GM12878 (cell line): ENCODE measurements around the gene HOXB6. TPM values are rescaled to one million over a fixed set of nuclear protein-coding genes. Genes with fewer than 3 reads are reported as not detected.

ENCODE experiments used
- CBFB ChIP-seq: IDR thresholded peaks from 2 replicates; pipeline ENCODE4 v1.6.1; 2016; ENCODE audit warnings: antibody characterized with exemption, low read depth
- CHD2 ChIP-seq: IDR thresholded peaks from 2 replicates; pipeline ENCODE4 v1.6.1; 2011; ENCODE audit warnings: low read depth, low read length, improper control_type of control experiment, borderline replicate concordance
- DPF2 ChIP-seq: fragments of 450-650 bp; IDR thresholded peaks from 2 replicates; pipeline ENCODE4 v1.6.1; 2017; ENCODE audit warnings: mild to moderate bottlenecking
- HSF1 ChIP-seq: fragments of 150-350 bp; IDR thresholded peaks from 2 replicates; pipeline ENCODE4 v1.6.1; 2014; ENCODE audit warnings: mild to moderate bottlenecking, low read depth, low read length
- KDM1A ChIP-seq: fragments of 200-600 bp; sonication (generic); IDR thresholded peaks from 2 replicates; pipeline ENCODE4 v1.6.1; 2016; ENCODE audit warnings: borderline replicate concordance
- MEF2A ChIP-seq: IDR thresholded peaks from 2 replicates; pipeline ENCODE4 v1.6.1; 2011; ENCODE audit warnings: low read depth, mild to moderate bottlenecking, low read length, moderate library complexity; ENCODE audit not compliant: insufficient read depth
- MLLT1 ChIP-seq: fragments of 450-650 bp; IDR thresholded peaks from 2 replicates; pipeline ENCODE4 v1.6.1; 2016; ENCODE audit warnings: mild to moderate bottlenecking
- MYB ChIP-seq: fragments of 150-350 bp; IDR thresholded peaks from 2 replicates; pipeline ENCODE4 v1.6.1; 2014; ENCODE audit warnings: mild to moderate bottlenecking, low read depth, low read length, borderline replicate concordance
- NFIC ChIP-seq: IDR thresholded peaks from 2 replicates; pipeline ENCODE4 v1.6.1; 2012; ENCODE audit warnings: low read depth, mild to moderate bottlenecking, inconsistent platforms, low read length, moderate library complexity
- PAX8 ChIP-seq: fragments of 450-650 bp; IDR thresholded peaks from 2 replicates; pipeline ENCODE4 v1.6.1; 2017; ENCODE audit warnings: mild to moderate bottlenecking, moderate library complexity
- POLR2AphosphoS2 ChIP-seq: IDR thresholded peaks from 2 replicates; pipeline ENCODE4 v1.6.1; 2011; ENCODE audit warnings: low read depth, mild to moderate bottlenecking, low read length, improper control_type of control experiment, moderate library complexity
- RBBP5 ChIP-seq: fragments of 200-600 bp; sonication (generic); conservative IDR thresholded peaks from 2 replicates; pipeline ENCODE4 v1.6.1; 2016
- SUPT20H ChIP-seq: IDR thresholded peaks from 2 replicates; pipeline ENCODE4 v1.6.1; 2011; ENCODE audit warnings: low read depth, mild to moderate bottlenecking, low read length, moderate library complexity, borderline replicate concordance; ENCODE audit not compliant: control insufficient read depth
- SUZ12 ChIP-seq: fragments of 200-600 bp; sonication (generic); IDR thresholded peaks from one replicate; pipeline ENCODE4 v1.6.1; 2018; ENCODE audit warnings: antibody characterized with exemption, mild to moderate bottlenecking; ENCODE audit not compliant: unreplicated experiment
- TAF1 ChIP-seq: IDR thresholded peaks from 2 replicates; pipeline ENCODE4 v1.6.1; 2011; ENCODE audit warnings: mild to moderate bottlenecking, low read depth, low read length, borderline replicate concordance
- WRNIP1 ChIP-seq: IDR thresholded peaks from 2 replicates; pipeline ENCODE4 v1.6.1; 2011; ENCODE audit warnings: low read depth, low read length, improper control_type of control experiment, borderline replicate concordance
- YBX1 ChIP-seq: fragments of 450-650 bp; IDR thresholded peaks from 2 replicates; pipeline ENCODE4 v1.6.1; 2016; ENCODE audit warnings: antibody characterized with exemption
- YY1 ChIP-seq: IDR thresholded peaks from 2 replicates; pipeline ENCODE4 v1.6.1; 2011; ENCODE audit warnings: low read depth, mild to moderate bottlenecking, low read length
- ZBTB33 ChIP-seq: fragments of 450-650 bp; IDR thresholded peaks from 2 replicates; pipeline ENCODE4 v1.6.1; 2017; ENCODE audit warnings: mild to moderate bottlenecking
- polyA plus RNA-seq, 11 experiments: library from polyadenylated mRNA; depleted of rRNA in 4 of 11; unstranded in 6 of 11; stranded (reverse) in 5 of 11; fragments of >200 nt; fragmentation: Nextera tagmentation in 4 of 11; fragmentation: Illumina TruSeq in 1 of 11; extraction: Ambion mirVana in 4 of 11; extraction: Trizol in 1 of 11; gene quantifications; 1 replicate in 1 of 11; 2 replicates in 10 of 11; pipeline versions ENCODE4 v1.2.1 to v1.2.3, GENCODE V29; 2011 to 2016; ENCODE audit warnings: inconsistent platforms in 2 of 11, missing spikeins in 2 of 11, low read depth in 1 of 11
- total RNA-seq, 4 experiments: library from RNA; depleted of rRNA in 3 of 4; stranded (reverse); fragments of >200 nt in 3 of 4; fragmentation: Illumina TruSeq in 1 of 4; extraction: Trizol in 1 of 4; gene quantifications; 2 replicates each; pipeline versions ENCODE4 v1.2.1 to v1.2.3, GENCODE V29; 2013 to 2021
- TF ChIP-seq, protein P1 (sequence below): fragments of 450-650 bp; IDR thresholded peaks from 2 replicates; pipeline ENCODE4 v1.6.1; 2016; ENCODE audit warnings: mild to moderate bottlenecking, moderate library complexity, borderline replicate concordance

Gene HOXB6
- total and polyA plus RNA-seq, 10 of the 15 experiments (the other 5 are each of a cell fraction or from before 2014, with no cell fraction given): 0.04 to 0.51 (median 0.09) TPM; not detected in 2

- TF ChIP-seq WRNIP1 (no peak), CBFB (no peak), DPF2 (no peak), POLR2AphosphoS2 (no peak), YBX1 (no peak), NFIC (no peak), MEF2A (no peak), TAF1 (no peak), CHD2 (no peak), RBBP5 (no peak), KDM1A (no peak), ZBTB33 (no peak), SUZ12 (no peak), YY1 (peak; percentile 73), SUPT20H (no peak), HSF1 (no peak), MYB (0 out of 2 replicates have a peak, but pooled peaks have one; percentile 17), PAX8 (no peak), MLLT1 (no peak)
- TF ChIP-seq, protein P1, sequence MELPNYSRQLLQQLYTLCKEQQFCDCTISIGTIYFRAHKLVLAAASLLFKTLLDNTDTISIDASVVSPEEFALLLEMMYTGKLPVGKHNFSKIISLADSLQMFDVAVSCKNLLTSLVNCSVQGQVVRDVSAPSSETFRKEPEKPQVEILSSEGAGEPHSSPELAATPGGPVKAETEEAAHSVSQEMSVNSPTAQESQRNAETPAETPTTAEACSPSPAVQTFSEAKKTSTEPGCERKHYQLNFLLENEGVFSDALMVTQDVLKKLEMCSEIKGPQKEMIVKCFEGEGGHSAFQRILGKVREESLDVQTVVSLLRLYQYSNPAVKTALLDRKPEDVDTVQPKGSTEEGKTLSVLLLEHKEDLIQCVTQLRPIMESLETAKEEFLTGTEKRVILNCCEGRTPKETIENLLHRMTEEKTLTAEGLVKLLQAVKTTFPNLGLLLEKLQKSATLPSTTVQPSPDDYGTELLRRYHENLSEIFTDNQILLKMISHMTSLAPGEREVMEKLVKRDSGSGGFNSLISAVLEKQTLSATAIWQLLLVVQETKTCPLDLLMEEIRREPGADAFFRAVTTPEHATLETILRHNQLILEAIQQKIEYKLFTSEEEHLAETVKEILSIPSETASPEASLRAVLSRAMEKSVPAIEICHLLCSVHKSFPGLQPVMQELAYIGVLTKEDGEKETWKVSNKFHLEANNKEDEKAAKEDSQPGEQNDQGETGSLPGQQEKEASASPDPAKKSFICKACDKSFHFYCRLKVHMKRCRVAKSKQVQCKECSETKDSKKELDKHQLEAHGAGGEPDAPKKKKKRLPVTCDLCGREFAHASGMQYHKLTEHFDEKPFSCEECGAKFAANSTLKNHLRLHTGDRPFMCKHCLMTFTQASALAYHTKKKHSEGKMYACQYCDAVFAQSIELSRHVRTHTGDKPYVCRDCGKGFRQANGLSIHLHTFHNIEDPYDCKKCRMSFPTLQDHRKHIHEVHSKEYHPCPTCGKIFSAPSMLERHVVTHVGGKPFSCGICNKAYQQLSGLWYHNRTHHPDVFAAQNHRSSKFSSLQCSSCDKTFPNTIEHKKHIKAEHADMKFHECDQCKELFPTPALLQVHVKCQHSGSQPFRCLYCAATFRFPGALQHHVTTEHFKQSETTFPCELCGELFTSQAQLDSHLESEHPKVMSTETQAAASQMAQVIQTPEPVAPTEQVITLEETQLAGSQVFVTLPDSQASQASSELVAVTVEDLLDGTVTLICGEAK: no peak
These were observed 13.6 kb upstream of the HOXB6 start (continued) for GRCh38 chr17:48618256-48618896.
